CD4-positive, alpha-beta memory T cell (primary cell): ENCODE data around the gene MID1. TPM values are rescaled to one million over a fixed set of nuclear protein-coding genes. Genes with fewer than 3 reads are reported as not detected.

Experiments
- CTCF ChIA-PET: fragments of 350-600 bp; sonication (Branson Sonifier 250); formaldehyde crosslinking; loops from one replicate; lab custom pipeline; 2021; ENCODE audit warnings: inconsistent platforms; ENCODE audit not compliant: partially characterized antibody; lab: Charles Lee
- POLR2A ChIA-PET: fragments of 350-600 bp; sonication (Branson Sonifier 250); formaldehyde crosslinking; loops from one replicate; lab custom pipeline; 2021; ENCODE audit not compliant: partially characterized antibody; lab: Charles Lee
- DNase-seq, 5 donors: peaks; one replicate each; pipeline versions ENCODE4 v3.0.0 to v3.0.0-alpha.2; 2020 to 2022; ENCODE audit warnings: mixed read lengths in 1 of 5
- H3K27ac ChIP-seq: one replicate; pipeline ENCODE4 v1.7.0; 2013; ENCODE audit warnings: low read depth, low read length
- H3K27me3 ChIP-seq: 2 replicates; pipeline ENCODE4 v1.7.0; 2013; ENCODE audit warnings: mild to moderate bottlenecking, low read length, moderate library complexity; ENCODE audit not compliant: insufficient read depth
- H3K36me3 ChIP-seq: 2 replicates; pipeline ENCODE4 v1.7.0; 2013; ENCODE audit warnings: mild to moderate bottlenecking, low read length, moderate library complexity; ENCODE audit not compliant: insufficient read depth
- H3K4me1 ChIP-seq: 2 replicates; pipeline ENCODE4 v1.7.0; 2013; ENCODE audit warnings: mild to moderate bottlenecking, low read length, moderate library complexity; ENCODE audit not compliant: insufficient read depth
- H3K4me3 ChIP-seq, 2 donors: one replicate each; pipeline ENCODE4 v1.7.0; 2013; ENCODE audit warnings: low read length in 2 of 2, mild to moderate bottlenecking in 1 of 2
- H3K9me3 ChIP-seq, 2 donors: one replicate each; pipeline ENCODE4 v1.7.0; 2013; ENCODE audit warnings: low read length in 2 of 2, control low read depth in 1 of 2; ENCODE audit not compliant: control insufficient read depth in 1 of 2
- H3K27ac Mint-ChIP-seq, 7 donors: one replicate each; pipeline ENCODE4 v1.8.0; 2020 to 2021; ENCODE audit warnings: mixed read lengths in 7 of 7, mild to moderate bottlenecking in 6 of 7, inconsistent platforms in 3 of 7, moderate library complexity in 3 of 7
- H3K27me3 Mint-ChIP-seq, 2 donors: one replicate each; pipeline ENCODE4 v1.8.0; 2020 to 2021; ENCODE audit warnings: mixed read lengths in 2 of 2
- H3K36me3 Mint-ChIP-seq, 2 donors: one replicate each; pipeline ENCODE4 v1.8.0; 2020 to 2021; ENCODE audit warnings: mixed read lengths in 2 of 2, inconsistent platforms in 1 of 2, mild to moderate bottlenecking in 1 of 2
- H3K4me1 Mint-ChIP-seq, 4 donors: one replicate each; pipeline ENCODE4 v1.8.0; 2020 to 2021; ENCODE audit warnings: mixed read lengths in 4 of 4, mild to moderate bottlenecking in 1 of 4
- H3K4me3 Mint-ChIP-seq, 8 donors: one replicate each; pipeline ENCODE4 v1.8.0; 2020 to 2021; ENCODE audit warnings: mixed read lengths in 8 of 8, mild to moderate bottlenecking in 7 of 8, moderate library complexity in 6 of 8, inconsistent platforms in 3 of 8
- H3K9me3 Mint-ChIP-seq, 8 donors: one replicate each; pipeline ENCODE4 v1.8.0; 2020 to 2021; ENCODE audit warnings: mixed read lengths in 8 of 8, mild to moderate bottlenecking in 5 of 8, inconsistent platforms in 3 of 8, moderate library complexity in 1 of 8
- intact Hi-C: fragments of 100-400 bp; cut with micrococcal nuclease; formaldehyde crosslinking; loops from one replicate; pipeline ENCODE4 v1.15.1; 2023
- polyA plus RNA-seq, 2 donors: library from polyadenylated mRNA; unstranded; fragments of 300-500 nt; fragmentation: Illumina TruSeq; gene quantifications; one replicate each; pipeline ENCODE4 v1.2.3, GENCODE V29; 2021
- total RNA-seq, 2 experiments: library from RNA; stranded (reverse); gene quantifications; one replicate each; pipeline ENCODE4 v1.2.3, GENCODE V29; 2021

Gene MID1
- total and polyA plus RNA-seq, 4 experiments from 2014 or later, result not detected

- Mint-ChIP-seq H3K9me3 (peaks cover 0 to 4% (median 0%) of the 10 kb centered on the region in 8 donors), H3K4me3 (no peak overlapping the region), H3K27ac (no peak overlapping the region), H3K4me1 (no peaks in the 10 kb centered on the region), H3K36me3 (no peaks in the 10 kb centered on the region), H3K27me3 (no peaks in the 10 kb centered on the region)
- no peaks in the 10 kb centered on the region for H3K27me3 ChIP-seq
- no peak for DNase-seq
- intact Hi-C loops, result no loop called here
- CTCF ChIA-PET, result no interaction called here
- H3K27ac ChIP-seq, result no peak overlapping the region
- no peaks in the 10 kb centered on the region for H3K4me1 ChIP-seq
- no peaks in the 10 kb centered on the region for H3K36me3 ChIP-seq
- POLR2A ChIA-PET, result no interaction called here
- no peak overlapping the region for H3K4me3 ChIP-seq
- no peaks in the 10 kb centered on the region for H3K9me3 ChIP-seq
These were observed 149.0 kb downstream of the MID1 start for GRCh38 chrX:10471418-10471817.

GRCh38 chrX:10470009-10470408 lies 150.4 kb downstream of the MID1 start:
- H3K27me3 Mint-ChIP-seq, result no peaks in the 10 kb centered on the region

GRCh38 chrX:10467793-10468192 lies 152.6 kb downstream of the MID1 start:
- no peak overlapping the region for H3K4me3 Mint-ChIP-seq
- intact Hi-C loops, result no loop called here
- POLR2A ChIA-PET, result no interaction called here
- no peaks in the 10 kb centered on the region for H3K4me1 Mint-ChIP-seq
- no peaks in the 10 kb centered on the region for H3K27me3 Mint-ChIP-seq
- no peaks in the 10 kb centered on the region for H3K36me3 Mint-ChIP-seq
- H3K4me1 ChIP-seq, result no peaks in the 10 kb centered on the region
- no peak overlapping the region for H3K27ac Mint-ChIP-seq
- H3K9me3 Mint-ChIP-seq, result peaks cover 0 to 4% (median 0%) of the 10 kb centered on the region in 8 donors
- CTCF ChIA-PET, result no interaction called here
- H3K36me3 ChIP-seq, result no peaks in the 10 kb centered on the region
- H3K9me3 ChIP-seq, result no peaks in the 10 kb centered on the region
- no peak for DNase-seq
- no peaks in the 10 kb centered on the region for H3K27me3 ChIP-seq
- H3K27ac ChIP-seq, result no peak overlapping the region
- H3K4me3 ChIP-seq, result no peak overlapping the region

More at GRCh38 chrX:10470009-10470408, 150.4 kb downstream of the MID1 start:
- CTCF ChIA-PET, result no interaction called here
- H3K27ac Mint-ChIP-seq, result no peak overlapping the region
- H3K4me3 ChIP-seq, result no peak overlapping the region
- H3K4me1 ChIP-seq, result no peaks in the 10 kb centered on the region
- H3K27me3 ChIP-seq, result no peaks in the 10 kb centered on the region
- DNase-seq, result no peak
- H3K4me1 Mint-ChIP-seq, result no peaks in the 10 kb centered on the region
- H3K36me3 ChIP-seq, result no peaks in the 10 kb centered on the region
- no peak overlapping the region for H3K27ac ChIP-seq
- H3K9me3 Mint-ChIP-seq, result peaks cover 0 to 4% (median 0%) of the 10 kb centered on the region in 8 donors
- POLR2A ChIA-PET, result no interaction called here
- H3K9me3 ChIP-seq, result no peaks in the 10 kb centered on the region
- intact Hi-C loops, result no loop called here
- no peak overlapping the region for H3K4me3 Mint-ChIP-seq
- no peaks in the 10 kb centered on the region for H3K36me3 Mint-ChIP-seq

- intact Hi-C loops, result no loop called here
- no peak for DNase-seq
- H3K27me3 Mint-ChIP-seq, result no peaks in the 10 kb centered on the region
- Histone ChIP-seq H3K9me3 (no peaks in the 10 kb centered on the region), H3K4me1 (no peaks in the 10 kb centered on the region), H3K4me3 (no peak overlapping the region), H3K27me3 (no peaks in the 10 kb centered on the region), H3K36me3 (no peaks in the 10 kb centered on the region), H3K27ac (no peak overlapping the region)
- H3K4me3 Mint-ChIP-seq, result no peak overlapping the region
- peaks cover 0 to 4% (median 0%) of the 10 kb centered on the region in 8 donors for H3K9me3 Mint-ChIP-seq
- ChIA-PET POLR2A (no interaction called here), CTCF (no interaction called here)
- no peaks in the 10 kb centered on the region for H3K36me3 Mint-ChIP-seq
- no peaks in the 10 kb centered on the region for H3K4me1 Mint-ChIP-seq
- no peak overlapping the region for H3K27ac Mint-ChIP-seq
These were observed 155.1 kb downstream of the MID1 start for GRCh38 chrX:10465254-10465653.

- H3K9me3 Mint-ChIP-seq, result peaks cover 0 to 22% (median 3%) of the 10 kb centered on the region in 8 donors
- intact Hi-C loops, result no loop called here
- DNase-seq, result no peak
- Histone ChIP-seq H3K27ac (no peak overlapping the region), H3K4me1 (no peaks in the 10 kb centered on the region), H3K9me3 (no peaks in the 10 kb centered on the region), H3K36me3 (no peaks in the 10 kb centered on the region), H3K27me3 (no peaks in the 10 kb centered on the region), H3K4me3 (no peak overlapping the region)
- CTCF ChIA-PET, result no interaction called here
- H3K4me3 Mint-ChIP-seq, result no peak overlapping the region
- no peaks in the 10 kb centered on the region for H3K27me3 Mint-ChIP-seq
- H3K27ac Mint-ChIP-seq, result no peak overlapping the region
- H3K36me3 Mint-ChIP-seq, result no peaks in the 10 kb centered on the region
- POLR2A ChIA-PET, result no interaction called here
- no peaks in the 10 kb centered on the region for H3K4me1 Mint-ChIP-seq
These were observed 163.3 kb downstream of the MID1 start for GRCh38 chrX:10457092-10457491.

GRCh38 chrX:10453945-10454344 lies 166.4 kb downstream of the MID1 start:
- Mint-ChIP-seq H3K4me3 (no peak overlapping the region), H3K27ac (no peak overlapping the region), H3K9me3 (peaks cover 0 to 22% (median 3%) of the 10 kb centered on the region in 8 donors), H3K36me3 (no peaks in the 10 kb centered on the region), H3K4me1 (no peaks in the 10 kb centered on the region), H3K27me3 (no peaks in the 10 kb centered on the region)
- Histone ChIP-seq H3K4me1 (no peaks in the 10 kb centered on the region), H3K36me3 (no peaks in the 10 kb centered on the region), H3K27ac (no peak overlapping the region), H3K9me3 (no peaks in the 10 kb centered on the region), H3K4me3 (no peak overlapping the region), H3K27me3 (no peaks in the 10 kb centered on the region)
- ChIA-PET POLR2A (no interaction called here), CTCF (no interaction called here)
- no peak for DNase-seq
- intact Hi-C loops, result no loop called here

GRCh38 chrX:10450959-10451355 lies 169.4 kb downstream of the MID1 start:
- Mint-ChIP-seq H3K27me3 (no peaks in the 10 kb centered on the region), H3K4me1 (no peaks in the 10 kb centered on the region), H3K27ac (no peak overlapping the region), H3K9me3 (peaks cover 0 to 6% (median 0%) of the 10 kb centered on the region in 8 donors), H3K36me3 (no peaks in the 10 kb centered on the region), H3K4me3 (no peak overlapping the region)
- no peak for DNase-seq
- H3K27ac ChIP-seq, result no peak overlapping the region
- H3K36me3 ChIP-seq, result no peaks in the 10 kb centered on the region
- H3K4me1 ChIP-seq, result no peaks in the 10 kb centered on the region
- ChIA-PET CTCF (no interaction called here), POLR2A (no interaction called here)
- H3K4me3 ChIP-seq, result no peak overlapping the region
- intact Hi-C loops, result no loop called here
- H3K9me3 ChIP-seq, result no peaks in the 10 kb centered on the region
- no peaks in the 10 kb centered on the region for H3K27me3 ChIP-seq
